Neural cell (in vitro differentiated cells): ENCODE data around the gene SPC24. TPM values are rescaled to one million over a fixed set of nuclear protein-coding genes. Genes with fewer than 3 reads are reported as not detected.

ENCODE experiments used
- H2AFZ ChIP-seq: fragments of 200-600, 300-800 bp; sonication (generic), shearing (Covaris generic); 2 replicates; pipeline ENCODE4 v1.6.0; 2014; ENCODE audit warnings: low read depth, mild to moderate bottlenecking, antibody characterized with exemption, low read length, moderate library complexity
- H3F3A ChIP-seq: fragments of 200-600 bp; shearing (Covaris generic); 2 replicates; pipeline ENCODE4 v1.6.1; 2016; ENCODE audit warnings: mild to moderate bottlenecking, moderate library complexity, mixed read lengths, antibody characterized with exemption, low read length; ENCODE audit not compliant: insufficient read depth, poor library complexity, severe bottlenecking
- H3K27ac ChIP-seq: fragments of 200-600, 300-800 bp; sonication (generic), shearing (Covaris generic); 2 replicates; pipeline ENCODE4 v1.5.1; 2014; ENCODE audit warnings: mild to moderate bottlenecking, low read length, moderate library complexity
- H3K27me3 ChIP-seq: fragments of 300-800, 200-600 bp; sonication (generic), shearing (Covaris generic); 2 replicates; pipeline ENCODE4 v1.6.0; 2014; ENCODE audit warnings: mild to moderate bottlenecking, low read depth, low read length, moderate library complexity; ENCODE audit not compliant: insufficient read depth
- H3K36me3 ChIP-seq: fragments of 300-800, 200-600 bp; sonication (generic), shearing (Covaris generic); 2 replicates; pipeline ENCODE4 v1.5.1; 2014; ENCODE audit warnings: mild to moderate bottlenecking, antibody characterized with exemption, low read length, moderate library complexity; ENCODE audit not compliant: insufficient read depth
- H3K4me2 ChIP-seq: fragments of 300-800, 200-600 bp; sonication (generic), shearing (Covaris generic); 2 replicates; pipeline ENCODE4 v1.6.0; 2014; ENCODE audit warnings: mild to moderate bottlenecking, low read length
- H3K4me3 ChIP-seq: fragments of 300-800, 200-600 bp; sonication (generic), shearing (Covaris generic); 2 replicates; pipeline ENCODE4 v1.5.1; 2014; ENCODE audit warnings: mild to moderate bottlenecking, low read length, moderate library complexity
- H3K79me2 ChIP-seq: fragments of 200-600 bp; shearing (Covaris generic); replicated peaks from 2 replicates; pipeline ENCODE4 v1.6.0; 2014; ENCODE audit warnings: mild to moderate bottlenecking, low read length, moderate library complexity; ENCODE audit not compliant: insufficient read depth
- H3K9ac ChIP-seq: fragments of 300-800, 200-600 bp; sonication (generic), shearing (Covaris generic); 2 replicates; pipeline ENCODE4 v1.6.1; 2016; ENCODE audit warnings: mild to moderate bottlenecking, low read length, mixed read lengths
- H3K9me2 ChIP-seq: fragments of 200-600 bp; shearing (Covaris generic); 2 replicates; pipeline ENCODE4 v1.6.1; 2016; ENCODE audit warnings: mild to moderate bottlenecking, low read length, mixed read lengths; ENCODE audit not compliant: insufficient read depth
- H3K9me3 ChIP-seq: fragments of 200-600, 300-800 bp; sonication (generic), shearing (Covaris generic); 2 replicates; pipeline ENCODE4 v1.6.1; 2016; ENCODE audit warnings: mild to moderate bottlenecking, mixed run types, low read length, moderate library complexity, mixed read lengths
- H4K20me1 ChIP-seq: fragments of 200-600 bp; shearing (Covaris generic); 2 replicates; pipeline ENCODE4 v1.6.1; 2016; ENCODE audit warnings: mild to moderate bottlenecking, mixed run types; ENCODE audit not compliant: insufficient read depth
- CTCF ChIP-seq: fragments of 450-650 bp; IDR thresholded peaks from 2 replicates; pipeline ENCODE4 v1.5.1; 2014; ENCODE audit warnings: antibody characterized with exemption, mild to moderate bottlenecking, moderate library complexity; ENCODE audit not compliant: poor library complexity, severe bottlenecking
- EP300 ChIP-seq: fragments of 450-650 bp; conservative IDR thresholded peaks from 2 replicates; pipeline ENCODE4 v1.6.1; 2014; ENCODE audit warnings: antibody characterized with exemption, mild to moderate bottlenecking, moderate library complexity; ENCODE audit not compliant: poor library complexity, severe bottlenecking
- EZH2 ChIP-seq: fragments of 200-600, 300-800 bp; shearing (Covaris generic), sonication (generic); IDR thresholded peaks from 2 replicates; pipeline ENCODE4 v1.6.1; 2014; ENCODE audit warnings: antibody characterized with exemption, low read length, borderline replicate concordance, mild to moderate bottlenecking; ENCODE audit not compliant: insufficient read depth, poor library complexity, severe bottlenecking
- MXI1 ChIP-seq: fragments of 450-650 bp; conservative IDR thresholded peaks from 2 replicates; pipeline ENCODE4 v1.6.1; 2014; ENCODE audit warnings: antibody characterized with exemption, mild to moderate bottlenecking; ENCODE audit not compliant: poor library complexity, severe bottlenecking
- POLR2AphosphoS5 ChIP-seq: IDR thresholded peaks from 2 replicates; pipeline ENCODE4 v1.6.1; 2012
- RAD21 ChIP-seq: fragments of 450-650 bp; conservative IDR thresholded peaks from 2 replicates; pipeline ENCODE4 v1.6.1; 2014; ENCODE audit warnings: antibody characterized with exemption, mild to moderate bottlenecking, moderate library complexity
- REST ChIP-seq: IDR thresholded peaks from 2 replicates; pipeline ENCODE4 v1.6.1; 2012; ENCODE audit warnings: borderline replicate concordance
- SMC3 ChIP-seq: fragments of 450-650 bp; conservative IDR thresholded peaks from 2 replicates; pipeline ENCODE4 v1.6.1; 2014; ENCODE audit warnings: antibody characterized with exemption, mild to moderate bottlenecking, moderate library complexity; ENCODE audit not compliant: poor library complexity
- TAF1 ChIP-seq: IDR thresholded peaks from 2 replicates; pipeline ENCODE4 v1.6.1; 2012; ENCODE audit warnings: low read depth
- polyA plus RNA-seq: library from polyadenylated mRNA; depleted of rRNA; stranded (reverse); fragments of >200 nt; gene quantifications from 2 replicates; pipeline ENCODE4 v1.2.3, GENCODE V29; 2014

SPC24 gene
- polyA plus RNA-seq, 1 donor from 2014 or later = 0.40 TPM

GRCh38 chr19:11198769-11199424, 43.3 kb upstream of the SPC24 start:
- no peaks in the 10 kb centered on the region for H3K9me2 ChIP-seq
- no peak overlapping the region for H3K9ac ChIP-seq
- H3K27ac ChIP-seq = no peak overlapping the region
- H3K79me2 ChIP-seq = no peaks in the 10 kb centered on the region
- H2AFZ ChIP-seq = no peak overlapping the region
- H3K36me3 ChIP-seq = no peaks in the 10 kb centered on the region
- H3K4me3 ChIP-seq = no peak overlapping the region
- TF ChIP-seq EZH2 (no peak), POLR2AphosphoS5 (no peak), TAF1 (no peak), RAD21 (no peak), CTCF (no peak), MXI1 (no peak), EP300 (no peak), SMC3 (no peak), REST (no peak)
- no peaks in the 10 kb centered on the region for H3F3A ChIP-seq
- H3K27me3 ChIP-seq = peaks cover 10% of the 10 kb centered on the region
- no peak overlapping the region for H3K4me2 ChIP-seq
- no peaks in the 10 kb centered on the region for H3K9me3 ChIP-seq
- no peaks in the 10 kb centered on the region for H4K20me1 ChIP-seq

GRCh38 chr19:11198175-11198534, 42.6 kb upstream of the SPC24 start:
- Histone ChIP-seq H3K27ac (no peak overlapping the region), H2AFZ (no peak overlapping the region), H3K4me2 (no peak overlapping the region)

More at GRCh38 chr19:11198175-11198534, 42.6 kb upstream of the SPC24 start:
- no peaks in the 10 kb centered on the region for H3K9me2 ChIP-seq
- no peaks in the 10 kb centered on the region for H3K79me2 ChIP-seq
- H4K20me1 ChIP-seq = no peaks in the 10 kb centered on the region
- no peak overlapping the region for H3K9ac ChIP-seq
- TF ChIP-seq SMC3 = no peak
- no peak for TF ChIP-seq TAF1
- TF ChIP-seq RAD21 = no peak
- TF ChIP-seq EZH2 = no peak
- no peak for TF ChIP-seq POLR2AphosphoS5
- TF ChIP-seq CTCF = no peak
- no peak for TF ChIP-seq MXI1
- no peak for TF ChIP-seq EP300
- no peak for TF ChIP-seq REST
- no peaks in the 10 kb centered on the region for H3F3A ChIP-seq
- no peaks in the 10 kb centered on the region for H3K9me3 ChIP-seq
- H3K27me3 ChIP-seq = peaks cover 10% of the 10 kb centered on the region
- H3K4me3 ChIP-seq = peak overlapping the region; percentile 65
- no peaks in the 10 kb centered on the region for H3K36me3 ChIP-seq
